Coronary artery (tissue), 2 donors: ENCODE measurements around the gene DACH1.

Experiments used
- DNase-seq: peaks from one replicate; pipeline ENCODE4 v3.0.0-alpha.2; 2017; ENCODE audit warnings: low spot score
- H3K27ac ChIP-seq, 2 donors: fragments of 200-600 bp; sonication (generic); one replicate each; pipeline ENCODE4 v1.5.1; 2016 to 2019
- H3K4me3 ChIP-seq: fragments of 200-600 bp; sonication (generic); 2 replicates; pipeline ENCODE4 v1.5.1; 2016; ENCODE audit warnings: mild to moderate bottlenecking, moderate library complexity
- TF ChIP-seq, protein P1 (sequence below): fragments of 200-600 bp; sonication (generic); IDR thresholded peaks from one replicate; pipeline ENCODE4 v1.5.1; 2019; ENCODE audit warnings: antibody characterized with exemption

The DACH1 gene

DNA sequence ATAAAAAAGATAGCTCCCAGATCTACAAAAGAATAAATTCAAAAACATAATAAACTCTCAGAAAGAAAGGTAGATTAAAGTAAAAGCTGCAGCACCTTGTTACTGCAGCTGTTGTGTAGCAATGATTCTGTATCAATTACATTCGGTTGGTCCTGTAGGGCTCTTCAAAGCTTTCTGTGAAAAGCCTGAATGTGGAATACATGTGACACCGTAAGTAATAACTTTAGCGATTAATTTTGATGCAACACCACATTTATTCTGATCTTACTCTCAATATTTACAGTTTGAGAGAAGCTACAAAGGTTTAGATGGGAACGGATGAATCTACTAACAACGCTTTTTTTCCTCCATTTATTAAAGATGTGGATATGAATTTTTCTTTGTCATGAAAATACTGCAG lies 279.2 kb downstream of the DACH1 start:
- TF ChIP-seq, protein P1, sequence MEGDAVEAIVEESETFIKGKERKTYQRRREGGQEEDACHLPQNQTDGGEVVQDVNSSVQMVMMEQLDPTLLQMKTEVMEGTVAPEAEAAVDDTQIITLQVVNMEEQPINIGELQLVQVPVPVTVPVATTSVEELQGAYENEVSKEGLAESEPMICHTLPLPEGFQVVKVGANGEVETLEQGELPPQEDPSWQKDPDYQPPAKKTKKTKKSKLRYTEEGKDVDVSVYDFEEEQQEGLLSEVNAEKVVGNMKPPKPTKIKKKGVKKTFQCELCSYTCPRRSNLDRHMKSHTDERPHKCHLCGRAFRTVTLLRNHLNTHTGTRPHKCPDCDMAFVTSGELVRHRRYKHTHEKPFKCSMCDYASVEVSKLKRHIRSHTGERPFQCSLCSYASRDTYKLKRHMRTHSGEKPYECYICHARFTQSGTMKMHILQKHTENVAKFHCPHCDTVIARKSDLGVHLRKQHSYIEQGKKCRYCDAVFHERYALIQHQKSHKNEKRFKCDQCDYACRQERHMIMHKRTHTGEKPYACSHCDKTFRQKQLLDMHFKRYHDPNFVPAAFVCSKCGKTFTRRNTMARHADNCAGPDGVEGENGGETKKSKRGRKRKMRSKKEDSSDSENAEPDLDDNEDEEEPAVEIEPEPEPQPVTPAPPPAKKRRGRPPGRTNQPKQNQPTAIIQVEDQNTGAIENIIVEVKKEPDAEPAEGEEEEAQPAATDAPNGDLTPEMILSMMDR, result no peak
- Histone ChIP-seq H3K4me3 (no peak overlapping the region), H3K27ac (no peak overlapping the region)
- no peak for DNase-seq

- TF ChIP-seq, protein P1, result no peak
- no peak for DNase-seq
- Histone ChIP-seq H3K27ac (no peak overlapping the region), H3K4me3 (no peak overlapping the region)
These were observed 279.8 kb downstream of the DACH1 start for GRCh38 chr13:71587193-71587592.

- H3K27ac ChIP-seq, result no peak overlapping the region
- H3K4me3 ChIP-seq, result no peak overlapping the region
- DNase-seq, result no peak
- TF ChIP-seq, protein P1, result no peak
These were observed 283.4 kb downstream of the DACH1 start for GRCh38 chr13:71583581-71583980.

GRCh38 chr13:71580614-71581013 lies 286.4 kb downstream of the DACH1 start:
- TF ChIP-seq, protein P1, result no peak
- no peak overlapping the region for H3K4me3 ChIP-seq
- no peak overlapping the region for H3K27ac ChIP-seq
- no peak for DNase-seq

GRCh38 chr13:71578048-71578447 lies 289.0 kb downstream of the DACH1 start:
- H3K27ac ChIP-seq, result no peak overlapping the region
- TF ChIP-seq, protein P1, result no peak
- no peak overlapping the region for H3K4me3 ChIP-seq
- no peak for DNase-seq

- H3K27ac ChIP-seq, result no peak overlapping the region
- no peak overlapping the region for H3K4me3 ChIP-seq
- no peak for DNase-seq
- TF ChIP-seq, protein P1, result no peak
These were observed 289.9 kb downstream of the DACH1 start for GRCh38 chr13:71577127-71577526.

- no peak overlapping the region for H3K27ac ChIP-seq
- TF ChIP-seq, protein P1, result no peak
- no peak for DNase-seq
- no peak overlapping the region for H3K4me3 ChIP-seq
These were observed 290.4 kb downstream of the DACH1 start for GRCh38 chr13:71576571-71576970.
